ENCODE measurements around the gene WDR86.

The WDR86 gene

GRCh38 chr7:151409667-151410404, at the start of gene WDR86:
TSS of gene WDR86 (minus strand) at chr7:151410038. CDS start at chr7:151409589, 449 bp downstream.
- TF ChIP-seq GATA2 (IDR thresholded peaks at IDR 0.05; ENCODE audit: low read depth, low read length) (no peak), GATA3 (IDR thresholded peaks at IDR 0.05; ENCODE audit: low read depth, low read length) (no peak)

- TF ChIP-seq GATA3 (IDR thresholded peaks at IDR 0.05; ENCODE audit: low read depth, low read length) (no peak), GATA2 (IDR thresholded peaks at IDR 0.05; ENCODE audit: low read depth, low read length) (no peak)
These were observed 47.7 kb upstream of the WDR86 start for GRCh38 chr7:151457534-151457933.

GRCh38 chr7:151456782-151457181, 46.9 kb upstream of the WDR86 start:
- TF ChIP-seq GATA2 (IDR thresholded peaks at IDR 0.05; ENCODE audit: low read depth, low read length) (no peak), GATA3 (IDR thresholded peaks at IDR 0.05; ENCODE audit: low read depth, low read length) (no peak)

- TF ChIP-seq GATA2 (IDR thresholded peaks at IDR 0.05; ENCODE audit: low read depth, low read length) (no peak), GATA3 (IDR thresholded peaks at IDR 0.05; ENCODE audit: low read depth, low read length) (no peak)
These were observed 46.4 kb upstream of the WDR86 start for GRCh38 chr7:151456276-151456675.

- TF ChIP-seq GATA3 (IDR thresholded peaks at IDR 0.05; ENCODE audit: low read depth, low read length) (no peak), GATA2 (IDR thresholded peaks at IDR 0.05; ENCODE audit: low read depth, low read length) (no peak)
These were observed 45.9 kb upstream of the WDR86 start for GRCh38 chr7:151455690-151456089.

- TF ChIP-seq GATA3 (IDR thresholded peaks at IDR 0.05; ENCODE audit: low read depth, low read length) (no peak), GATA2 (IDR thresholded peaks at IDR 0.05; ENCODE audit: low read depth, low read length) (no peak)
These were observed 45.2 kb upstream of the WDR86 start for GRCh38 chr7:151454932-151455530.

GRCh38 chr7:151454305-151454704, 44.5 kb upstream of the WDR86 start:
- TF ChIP-seq GATA3 (IDR thresholded peaks at IDR 0.05; ENCODE audit: low read depth, low read length) = no peak
- no peak for TF ChIP-seq GATA2 (IDR thresholded peaks at IDR 0.05; ENCODE audit: low read depth, low read length)

- TF ChIP-seq GATA3 (IDR thresholded peaks at IDR 0.05; ENCODE audit: low read depth, low read length) (no peak), GATA2 (IDR thresholded peaks at IDR 0.05; ENCODE audit: low read depth, low read length) (no peak)
These were observed 43.5 kb upstream of the WDR86 start for GRCh38 chr7:151453326-151453791.

GRCh38 chr7:151452680-151453325, 43.0 kb upstream of the WDR86 start:
- no peak for TF ChIP-seq GATA2 (IDR thresholded peaks at IDR 0.05; ENCODE audit: low read depth, low read length)
- TF ChIP-seq GATA3 (IDR thresholded peaks at IDR 0.05; ENCODE audit: low read depth, low read length) = no peak

- no peak for TF ChIP-seq GATA3 (IDR thresholded peaks at IDR 0.05; ENCODE audit: low read depth, low read length)
- TF ChIP-seq GATA2 (IDR thresholded peaks at IDR 0.05; ENCODE audit: low read depth, low read length) = no peak
These were observed 42.1 kb upstream of the WDR86 start for GRCh38 chr7:151451626-151452571.

- TF ChIP-seq GATA3 (IDR thresholded peaks at IDR 0.05; ENCODE audit: low read depth, low read length) = no peak
- no peak for TF ChIP-seq GATA2 (IDR thresholded peaks at IDR 0.05; ENCODE audit: low read depth, low read length)
These were observed 41.3 kb upstream of the WDR86 start for GRCh38 chr7:151451156-151451555.

- TF ChIP-seq GATA3 (IDR thresholded peaks at IDR 0.05; ENCODE audit: low read depth, low read length) = no peak
- no peak for TF ChIP-seq GATA2 (IDR thresholded peaks at IDR 0.05; ENCODE audit: low read depth, low read length)
These were observed 40.2 kb upstream of the WDR86 start for GRCh38 chr7:151449990-151450389.
